Epithelial cell of esophagus (primary cell): ENCODE results near the gene RERE.

Source experiments
- DNase-seq: peaks from one replicate; pipeline ENCODE4 v3.0.0; 2010; ENCODE audit warnings: low read depth
- H3K4me3 ChIP-seq: 2 replicates; pipeline ENCODE4 v1.5.1; 2011; ENCODE audit warnings: mild to moderate bottlenecking, low read length, control low read depth
- CTCF ChIP-seq: IDR thresholded peaks from 2 replicates; pipeline ENCODE4 v1.5.1; 2011; ENCODE audit warnings: low read depth, mild to moderate bottlenecking, low read length, control low read depth, inconsistent platforms; ENCODE audit not compliant: insufficient read depth; ENCODE audit errors: missing control alignments

RERE gene

GRCh38 chr1:8360493-8361197 lies 456.8 kb downstream of the RERE start:
- H3K4me3 ChIP-seq: no peak overlapping the region
- DNase-seq: no peak
- TF ChIP-seq CTCF: no peak

- no peak for DNase-seq
- no peak for TF ChIP-seq CTCF
- no peak overlapping the region for H3K4me3 ChIP-seq
Measured at GRCh38 chr1:8359617-8360481, 457.6 kb downstream of the RERE start.

- no peak overlapping the region for H3K4me3 ChIP-seq
- no peak for DNase-seq
- TF ChIP-seq CTCF: no peak
Measured at GRCh38 chr1:8358897-8359616, 458.4 kb downstream of the RERE start.

- TF ChIP-seq CTCF: no peak
- H3K4me3 ChIP-seq: no peak overlapping the region
- DNase-seq: no peak
Measured at GRCh38 chr1:8358241-8358896, 459.1 kb downstream of the RERE start.

- DNase-seq: no peak
- no peak for TF ChIP-seq CTCF
- no peak overlapping the region for H3K4me3 ChIP-seq
Measured at GRCh38 chr1:8357329-8358101, 459.9 kb downstream of the RERE start.
